SKM-1 (cell line): Measurements from ENCODE around the gene ZNF200.
"Not testable (repeated sequence)": the region's sequence is repeated elsewhere in the genome, so short reads cannot be mapped to it uniquely, and the experiment has no call there.

Experiments
- DNase-seq: peaks from one replicate; lab custom pipeline; 2025; ENCODE audit not compliant: unreplicated experiment; lab: John Stamatoyannopoulos, UW

The ZNF200 gene

DNA sequence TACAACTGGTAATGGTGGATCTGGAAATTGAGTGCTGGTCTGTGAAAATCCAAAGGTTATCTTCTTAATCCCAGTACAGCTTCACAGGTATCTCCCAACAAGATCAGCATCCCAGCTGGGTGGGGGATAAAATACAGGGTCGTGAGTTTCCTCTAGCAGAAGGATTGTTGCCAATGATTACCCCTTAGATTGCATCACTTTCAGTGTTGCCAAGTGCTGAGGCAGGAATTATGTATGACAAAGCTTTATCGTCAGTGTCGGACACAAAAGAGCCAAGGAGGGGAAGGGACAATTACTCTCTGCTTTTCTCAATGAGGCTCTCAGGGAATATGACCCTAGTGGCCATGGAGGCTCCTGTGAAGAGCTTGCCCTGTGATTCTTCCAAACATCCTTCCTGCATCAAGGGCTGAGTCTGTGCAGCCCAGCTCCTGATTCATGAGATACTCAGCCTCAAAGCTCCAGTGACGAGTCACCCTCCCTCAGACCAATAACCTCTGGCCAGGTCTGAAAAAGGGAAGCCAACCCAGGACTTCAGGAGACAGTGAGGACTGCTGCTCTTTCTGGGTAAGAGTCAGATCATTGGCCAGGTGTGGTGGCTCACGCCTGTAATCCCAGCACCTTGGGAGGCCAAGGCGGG, 31.9 kb downstream of the ZNF200 start:
- no peak for DNase-seq

- no peak for DNase-seq
Observed at GRCh38 chr16:3198334-3199072, 36.5 kb downstream of the ZNF200 start.

DNA sequence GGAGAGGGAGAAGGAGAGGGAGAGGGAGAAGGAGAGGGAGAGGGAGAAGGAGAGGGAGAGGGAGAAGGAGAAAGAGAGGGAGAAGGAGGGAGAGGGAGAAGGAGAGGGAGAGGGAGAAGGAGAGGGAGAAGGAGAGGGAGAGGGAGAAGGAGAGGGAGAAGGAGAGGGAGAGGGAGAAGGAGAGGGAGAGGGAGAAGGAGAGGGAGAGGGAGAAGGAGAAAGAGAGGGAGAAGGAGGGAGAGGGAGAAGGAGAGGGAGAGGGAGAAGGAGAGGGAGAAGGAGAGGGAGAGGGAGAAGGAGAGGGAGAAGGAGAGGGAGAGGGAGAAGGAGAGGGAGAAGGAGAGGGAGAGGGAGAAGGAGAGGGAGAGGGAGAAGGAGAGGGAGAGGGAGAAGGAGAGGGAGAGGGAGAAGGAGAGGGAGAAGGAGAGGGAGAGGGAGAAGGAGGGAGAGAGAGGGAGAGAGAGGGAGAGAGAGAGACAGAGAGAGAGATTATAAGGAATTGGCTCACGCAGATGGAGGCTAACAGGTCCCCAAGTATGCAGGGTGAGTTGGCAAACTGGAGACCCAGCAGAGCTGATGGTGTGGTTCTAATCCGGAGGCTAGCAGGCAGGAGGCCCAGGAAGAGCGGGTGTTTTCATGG, 37.1 kb downstream of the ZNF200 start:
- DNase-seq = not testable (repeated sequence)

DNA sequence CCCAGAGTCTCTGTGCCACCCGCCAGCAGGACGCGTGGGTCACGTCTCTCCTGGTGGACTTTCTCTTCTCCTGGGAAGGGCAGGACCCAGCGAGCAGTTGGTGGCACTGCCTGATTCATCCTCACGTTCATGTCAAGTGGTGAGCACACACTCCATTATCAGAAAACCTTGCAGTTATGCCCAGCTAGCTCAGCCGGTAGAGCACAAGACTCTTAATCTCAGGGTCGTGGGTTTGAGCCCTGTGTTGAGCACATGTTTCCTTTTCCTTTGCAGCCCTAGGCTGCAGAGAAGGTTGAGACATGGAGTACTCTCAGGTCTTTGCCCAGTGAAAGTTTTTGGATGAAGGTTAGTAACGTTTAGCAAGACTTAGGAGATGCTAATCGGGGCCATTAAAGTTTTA, 39.0 kb downstream of the ZNF200 start:
- no peak for DNase-seq

- DNase-seq = no peak
Observed at GRCh38 chr16:3194792-3195191, 40.2 kb downstream of the ZNF200 start.

DNA sequence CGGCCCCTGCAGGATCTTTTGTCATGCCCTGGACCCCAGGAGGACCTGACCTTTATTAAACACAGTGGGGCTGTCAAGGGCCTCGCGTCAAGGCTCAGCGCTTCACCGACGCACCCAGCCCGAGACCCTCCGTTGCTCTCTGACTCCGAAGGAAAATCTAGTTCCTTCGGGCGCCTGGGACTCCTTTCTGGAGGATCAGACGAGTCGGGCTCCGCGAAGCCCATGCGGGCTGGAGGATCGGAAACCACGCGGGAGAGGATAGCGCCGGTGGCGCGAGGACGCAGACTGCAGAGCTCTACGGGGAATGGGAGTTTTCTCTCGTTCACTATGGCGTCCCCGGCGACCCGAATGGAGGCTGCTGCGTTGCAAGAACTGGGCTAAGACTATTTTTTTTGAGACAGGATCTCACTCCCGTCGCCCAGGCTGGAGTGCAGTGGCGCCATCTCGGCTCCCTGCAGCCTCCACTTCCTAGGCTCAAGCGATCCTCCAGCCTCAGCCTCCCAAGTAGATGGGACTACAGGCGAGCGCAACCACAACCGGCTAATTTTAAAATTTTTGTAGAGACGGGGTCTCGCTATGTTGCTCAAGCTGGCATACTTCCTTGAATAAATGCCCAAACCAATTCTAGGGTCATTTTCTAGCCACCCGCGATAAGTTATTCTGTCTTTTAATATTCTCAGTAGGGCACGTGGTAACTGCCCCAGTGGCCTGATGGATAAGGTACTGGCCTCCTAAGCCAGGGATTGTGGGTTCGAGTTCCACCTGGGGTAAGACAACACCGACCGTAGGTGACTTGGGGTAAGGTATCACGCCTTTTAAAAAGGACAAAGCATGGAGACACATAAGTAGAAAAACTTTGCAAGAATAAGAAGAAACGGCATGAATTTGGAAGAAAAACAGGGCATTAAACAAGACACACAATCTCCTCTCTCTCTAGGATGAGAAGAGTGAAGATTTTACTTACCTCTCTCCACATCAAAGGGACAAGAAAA, 41.4 kb downstream of the ZNF200 start:
- no peak for DNase-seq

GRCh38 chr16:3192476-3193019, 42.4 kb downstream of the ZNF200 start:
- no peak for DNase-seq

GRCh38 chr16:3190949-3191353, 44.0 kb downstream of the ZNF200 start:
- no peak for DNase-seq

- DNase-seq = no peak
Observed at GRCh38 chr16:3189869-3190268, 45.1 kb downstream of the ZNF200 start.

GRCh38 chr16:3188925-3189825, 45.8 kb downstream of the ZNF200 start:
- DNase-seq = no peak

DNA sequence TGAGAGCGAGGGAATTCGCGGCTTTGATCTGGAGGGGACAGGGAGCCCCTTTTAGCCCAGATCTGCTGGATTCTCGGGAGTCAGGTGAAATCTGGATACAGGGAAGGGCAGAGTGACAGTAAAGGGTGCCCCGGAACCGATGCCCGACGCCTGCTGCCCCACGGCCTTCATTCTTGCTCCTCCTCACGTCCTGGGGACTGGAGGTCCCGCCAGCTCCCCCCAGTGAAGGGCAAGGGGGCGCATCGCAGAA, 46.4 kb downstream of the ZNF200 start:
- DNase-seq = no peak

DNA sequence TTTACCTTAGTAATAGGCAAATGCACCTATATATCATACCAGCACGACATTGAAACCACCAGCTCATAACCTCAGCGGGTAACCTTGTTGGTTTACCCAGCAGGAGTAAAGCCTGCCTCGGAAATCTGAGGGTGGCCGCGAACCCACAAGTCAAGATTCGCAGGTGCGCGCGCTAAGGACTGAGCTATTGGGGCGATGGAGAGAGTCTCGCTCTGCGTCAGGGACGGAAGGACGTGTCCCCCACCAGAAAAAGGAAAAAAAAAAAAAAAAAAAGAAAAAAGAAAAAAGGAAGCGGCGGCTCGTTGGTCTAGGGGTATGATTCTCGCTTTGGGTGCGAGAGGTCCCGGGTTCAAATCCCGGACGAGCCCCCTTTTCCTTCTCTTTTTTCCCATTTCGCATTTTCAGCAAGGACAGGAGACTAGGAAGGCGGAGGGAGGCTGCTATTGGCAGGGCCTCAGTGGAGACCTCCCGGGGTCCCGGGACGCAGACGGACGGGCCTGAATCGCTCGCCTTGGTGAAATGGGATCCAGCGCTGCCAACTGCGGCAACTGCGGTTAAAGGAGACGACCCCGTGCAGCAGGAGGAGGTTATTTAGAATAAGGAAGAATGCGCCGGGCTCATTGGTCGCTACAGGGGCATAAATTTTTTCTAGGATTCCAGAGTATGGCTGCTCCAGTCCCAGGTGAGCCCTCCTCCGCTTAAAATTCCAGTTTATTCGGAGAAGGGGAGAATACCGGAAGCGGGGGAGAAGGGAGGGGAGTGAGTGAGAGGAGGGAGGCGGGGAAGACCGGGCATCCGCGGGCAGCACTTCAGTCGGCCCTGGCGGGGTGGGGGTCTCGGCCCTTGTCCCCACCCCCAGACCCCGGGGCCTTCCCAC, 46.9 kb downstream of the ZNF200 start, which contains the start of gene OR1F1:
TSS of gene OR1F1 (plus strand) at position 407 of the 877 bp plus-strand sequence.
- DNase-seq = no peak

DNA sequence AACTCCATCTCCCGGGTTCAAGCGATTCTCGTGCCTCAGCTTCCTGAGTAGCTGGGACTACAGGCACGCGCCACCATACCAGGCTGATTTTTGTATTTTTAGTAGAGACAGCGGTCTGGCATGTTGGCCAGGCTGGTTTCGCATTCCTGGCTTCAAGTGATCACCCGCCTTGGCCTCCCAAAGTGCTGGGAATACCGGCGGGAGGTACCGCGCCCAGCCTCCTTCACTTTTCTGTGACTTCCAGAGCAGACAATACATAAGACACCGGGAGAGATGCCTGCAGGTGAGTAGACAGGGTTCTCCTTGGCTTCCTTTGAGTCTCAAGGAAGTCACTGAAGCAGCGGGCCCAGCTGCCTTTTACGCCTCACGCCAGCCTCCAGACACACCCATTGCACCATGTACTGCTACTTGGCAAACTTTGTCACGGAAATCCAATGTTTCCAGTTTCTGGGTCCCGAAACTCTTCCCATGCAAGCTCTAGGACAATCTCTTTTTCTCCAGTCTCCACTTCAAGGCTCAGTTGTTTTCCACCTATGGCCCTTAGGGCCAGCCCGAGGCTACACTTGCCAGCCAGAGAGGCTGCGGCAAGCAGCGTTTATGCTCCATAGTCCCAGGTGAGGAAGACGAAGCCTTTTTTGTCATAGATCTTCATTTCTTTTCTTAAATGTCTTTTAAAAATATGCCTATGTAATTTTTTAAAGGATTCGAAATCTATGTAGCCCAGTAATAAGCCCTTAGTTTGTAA, 47.8 kb downstream of the ZNF200 start:
- DNase-seq = no peak

DNA sequence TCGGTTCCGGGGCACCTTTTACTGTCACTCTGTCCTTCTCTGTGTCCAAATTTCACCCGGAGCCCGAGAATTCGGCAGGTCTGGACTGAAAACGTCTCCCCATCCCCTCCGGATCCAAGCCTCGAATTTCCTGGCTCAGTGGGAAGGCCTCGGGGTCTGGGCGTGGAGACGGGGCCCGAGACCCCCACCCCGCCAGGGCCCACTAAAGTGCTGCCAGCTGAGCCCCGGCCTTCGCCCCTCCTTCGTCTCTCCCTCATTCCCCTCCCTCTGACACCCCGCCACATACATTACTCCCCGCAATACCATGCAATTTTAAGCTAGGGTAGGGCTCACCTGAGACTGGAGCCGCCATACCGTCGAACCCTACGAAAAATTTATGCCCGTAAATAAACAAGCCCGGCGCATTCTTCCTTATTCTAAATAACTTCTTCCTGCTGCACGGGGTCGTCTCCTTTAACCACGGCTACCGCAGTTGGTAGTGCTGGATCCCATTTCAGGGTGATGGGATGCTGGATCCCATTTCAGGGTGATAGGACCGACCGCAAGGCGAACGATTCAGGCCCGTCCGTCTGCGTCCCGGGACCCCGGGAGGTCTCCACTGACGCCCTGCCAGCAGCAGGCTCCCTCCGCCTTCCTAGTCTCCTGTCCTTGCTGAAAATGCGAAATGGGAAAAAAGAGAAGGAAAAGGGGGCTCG, 51.4 kb downstream of the ZNF200 start:
- DNase-seq = no peak

DNA sequence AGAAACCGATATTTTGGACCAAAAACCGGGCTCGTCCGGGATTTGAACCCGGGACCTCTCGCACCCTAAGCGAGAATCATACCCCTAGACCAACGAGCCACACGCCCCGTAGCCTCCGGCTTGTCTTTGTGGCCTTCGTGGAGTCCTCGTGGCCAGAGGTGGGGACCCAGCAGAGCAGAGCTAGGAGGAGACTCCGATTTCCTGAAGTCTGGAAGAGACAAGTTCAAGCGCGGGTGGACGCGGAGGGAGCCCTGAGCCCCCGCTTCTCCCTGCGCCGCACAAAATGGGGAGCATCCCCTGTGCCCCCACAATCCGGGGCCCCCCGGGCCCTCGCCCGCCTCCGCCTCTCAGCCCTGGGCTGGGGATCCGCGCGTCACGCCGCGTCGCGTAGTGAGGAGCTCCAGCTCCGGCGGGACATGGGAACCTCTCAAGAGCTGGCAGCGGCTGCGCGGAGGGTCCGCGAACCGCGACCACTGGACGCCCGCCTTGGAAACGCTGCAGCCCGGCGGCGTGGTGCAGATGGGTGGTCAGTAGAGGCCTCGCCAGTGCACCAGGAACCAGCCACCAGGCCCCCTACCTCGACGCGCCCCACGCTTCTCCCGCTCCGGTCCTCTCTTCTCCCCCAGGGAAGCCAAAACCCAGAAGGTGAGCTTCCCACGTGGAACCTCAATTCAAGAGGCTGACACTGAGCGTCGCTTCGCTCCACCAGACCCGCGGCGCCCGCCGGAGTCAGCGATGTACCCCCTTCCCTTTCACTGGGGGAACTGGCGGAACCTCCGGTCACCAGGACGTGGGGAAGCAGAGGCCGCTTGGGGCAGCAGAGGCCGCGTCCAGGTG, 52.1 kb downstream of the ZNF200 start:
- peak; percentile 42 for DNase-seq

- DNase-seq = not testable (repeated sequence)
Observed at GRCh38 chr16:3182293-3182607, 52.7 kb downstream of the ZNF200 start.

DNA sequence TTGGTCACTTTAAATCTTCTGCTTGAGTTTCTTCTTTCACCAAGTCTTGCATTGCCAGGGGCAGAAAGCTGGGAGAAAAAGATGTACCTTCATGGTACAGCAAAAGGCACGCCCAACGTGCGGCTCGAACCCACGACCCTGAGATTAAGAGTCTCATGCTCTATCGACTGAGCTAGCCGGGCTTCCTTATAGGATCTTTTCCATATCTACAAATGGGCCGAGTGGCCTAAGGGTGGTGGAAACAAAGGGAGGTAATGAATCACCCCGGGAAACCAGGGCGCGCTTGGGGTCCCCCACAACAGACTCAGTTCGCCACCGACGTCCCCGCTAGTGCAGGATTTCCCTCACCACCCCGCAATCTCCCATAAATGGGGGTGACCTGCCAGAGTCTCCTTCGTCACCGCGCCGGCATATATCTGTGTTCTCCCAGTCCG, 54.5 kb downstream of the ZNF200 start:
- DNase-seq = no peak
